OCI-LY3 (cell line): ENCODE measurements around the gene ISOC1.

Experiments
- H2AFZ ChIP-seq: fragments of 200-600, 300-600 bp; shearing (Covaris generic); 2 replicates; pipeline ENCODE4 v1.6.0; 2014; ENCODE audit warnings: antibody characterized with exemption, low read depth, low read length
- H3K27ac ChIP-seq: fragments of 200-600, 300-600 bp; sonication (generic); 2 replicates; pipeline ENCODE4 v1.5.1; 2014; ENCODE audit warnings: mild to moderate bottlenecking, low read length, moderate library complexity, mixed read lengths
- H3K27me3 ChIP-seq: fragments of 200-600, 300-600 bp; sonication (generic); 2 replicates; pipeline ENCODE4 v1.6.1; 2014; ENCODE audit warnings: low read depth, low read length, mixed read lengths
- H3K36me3 ChIP-seq: fragments of 200-600, 300-600 bp; sonication (generic); replicated peaks from 2 replicates; pipeline ENCODE3; 2014; ENCODE audit warnings: low read depth, low read length, mixed read lengths
- H3K4me1 ChIP-seq: fragments of 300-600, 200-600 bp; sonication (generic); 2 replicates; pipeline ENCODE4 v1.6.1; 2014; ENCODE audit warnings: low read length, mixed read lengths
- H3K4me2 ChIP-seq: fragments of 200-600, 300-600 bp; sonication (generic); 2 replicates; pipeline ENCODE4 v1.6.1; 2014; ENCODE audit warnings: low read length, mixed read lengths
- H3K4me3 ChIP-seq: fragments of 300-600, 200-600 bp; sonication (generic); 2 replicates; pipeline ENCODE4 v1.5.1; 2014; ENCODE audit warnings: antibody characterized with exemption, mild to moderate bottlenecking, low read length, moderate library complexity
- H3K79me2 ChIP-seq: fragments of 300-600, 200-600 bp; shearing (Covaris generic); 2 replicates; pipeline ENCODE4 v1.6.1; 2014; ENCODE audit warnings: mild to moderate bottlenecking, low read length, mixed read lengths
- H3K9ac ChIP-seq: fragments of 300-600, 200-600 bp; shearing (Covaris generic); 2 replicates; pipeline ENCODE4 v1.6.0; 2014; ENCODE audit warnings: mild to moderate bottlenecking, low read length, moderate library complexity
- H3K9me3 ChIP-seq: fragments of 200-600, 300-600 bp; shearing (Covaris generic); 2 replicates; pipeline ENCODE4 v1.6.1; 2014; ENCODE audit warnings: low read length, mixed read lengths; ENCODE audit not compliant: insufficient read depth
- H4K20me1 ChIP-seq: fragments of 200-600, 300-600 bp; sonication (generic); 2 replicates; pipeline ENCODE4 v1.6.1; 2016; ENCODE audit warnings: low read length, mixed read lengths; ENCODE audit not compliant: insufficient read depth
- EZH2phosphoT487 ChIP-seq: fragments of 200-600 bp; shearing (Covaris generic); IDR thresholded peaks from 2 replicates; pipeline ENCODE4 v1.6.1; 2018; ENCODE audit warnings: antibody characterized with exemption, mixed run types, low read depth
- TF ChIP-seq, protein P1 (sequence below): fragments of 200-600, 300-600 bp; sonication (generic); IDR thresholded peaks from 2 replicates; pipeline ENCODE4 v1.5.1; 2014; ENCODE audit warnings: antibody characterized with exemption, low read length, low read depth

ISOC1 gene

DNA sequence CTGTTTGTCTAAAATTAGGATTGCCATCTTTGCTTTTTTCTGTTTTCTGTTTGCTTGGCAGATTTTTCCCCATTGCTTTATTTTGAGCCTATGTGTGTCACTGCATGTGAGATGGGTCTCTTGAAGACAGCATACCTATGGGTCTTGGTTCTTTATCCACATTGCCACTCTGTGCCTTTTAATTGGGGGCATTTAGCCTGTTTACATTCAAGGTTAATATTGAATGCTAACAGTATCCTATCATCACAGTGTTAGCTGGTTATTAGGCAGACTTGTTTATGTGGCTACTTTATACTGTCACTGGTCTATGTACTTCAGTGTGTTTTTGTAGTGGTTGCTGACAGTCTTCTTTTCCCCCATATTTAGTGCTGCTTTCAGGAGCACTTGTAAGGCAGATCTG is 67.3 kb downstream of the ISOC1 start:
- no peak overlapping the region for H2AFZ ChIP-seq
- H3K4me2 ChIP-seq = no peak overlapping the region

More for the DNA sequence above, 67.3 kb downstream of the ISOC1 start:
- Histone ChIP-seq H3K36me3 (no peaks in the 10 kb centered on the region), H3K9ac (no peak overlapping the region), H3K27me3 (no peaks in the 10 kb centered on the region), H3K27ac (no peak overlapping the region), H3K79me2 (no peaks in the 10 kb centered on the region), H3K4me3 (no peak overlapping the region), H4K20me1 (no peaks in the 10 kb centered on the region), H3K4me1 (no peaks in the 10 kb centered on the region), H3K9me3 (no peaks in the 10 kb centered on the region)
- TF ChIP-seq EZH2phosphoT487 = no peak
- TF ChIP-seq, protein P1, sequence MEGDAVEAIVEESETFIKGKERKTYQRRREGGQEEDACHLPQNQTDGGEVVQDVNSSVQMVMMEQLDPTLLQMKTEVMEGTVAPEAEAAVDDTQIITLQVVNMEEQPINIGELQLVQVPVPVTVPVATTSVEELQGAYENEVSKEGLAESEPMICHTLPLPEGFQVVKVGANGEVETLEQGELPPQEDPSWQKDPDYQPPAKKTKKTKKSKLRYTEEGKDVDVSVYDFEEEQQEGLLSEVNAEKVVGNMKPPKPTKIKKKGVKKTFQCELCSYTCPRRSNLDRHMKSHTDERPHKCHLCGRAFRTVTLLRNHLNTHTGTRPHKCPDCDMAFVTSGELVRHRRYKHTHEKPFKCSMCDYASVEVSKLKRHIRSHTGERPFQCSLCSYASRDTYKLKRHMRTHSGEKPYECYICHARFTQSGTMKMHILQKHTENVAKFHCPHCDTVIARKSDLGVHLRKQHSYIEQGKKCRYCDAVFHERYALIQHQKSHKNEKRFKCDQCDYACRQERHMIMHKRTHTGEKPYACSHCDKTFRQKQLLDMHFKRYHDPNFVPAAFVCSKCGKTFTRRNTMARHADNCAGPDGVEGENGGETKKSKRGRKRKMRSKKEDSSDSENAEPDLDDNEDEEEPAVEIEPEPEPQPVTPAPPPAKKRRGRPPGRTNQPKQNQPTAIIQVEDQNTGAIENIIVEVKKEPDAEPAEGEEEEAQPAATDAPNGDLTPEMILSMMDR = no peak
